Fibroblast of lung (primary cell): Measurements from ENCODE around the gene FANCM. TPM values are rescaled to one million over a fixed set of nuclear protein-coding genes. Genes with fewer than 3 reads are reported as not detected.

ENCODE experiments used
- DNase-seq, 2 donors: peaks; one replicate each; pipeline versions ENCODE4 v3.0.0 to v3.0.0-alpha.2; 2010; ENCODE audit warnings: low read depth in 2 of 2
- H2AFZ ChIP-seq: 2 replicates; pipeline ENCODE4 v1.5.1; 2012; ENCODE audit warnings: low read length, control low read depth, inconsistent platforms
- H3K27ac ChIP-seq: 2 replicates; pipeline ENCODE4 v1.5.1; 2011; ENCODE audit warnings: low read length, control low read depth; ENCODE audit not compliant: insufficient read depth
- H3K27me3 ChIP-seq: 2 replicates; pipeline ENCODE4 v1.5.1; 2011; ENCODE audit warnings: mild to moderate bottlenecking, low read length; ENCODE audit not compliant: control insufficient read depth, insufficient read depth
- H3K36me3 ChIP-seq: 2 replicates; pipeline ENCODE4 v1.5.1; 2011; ENCODE audit warnings: low read length; ENCODE audit not compliant: control insufficient read depth, insufficient read depth
- H3K4me1 ChIP-seq: 2 replicates; pipeline ENCODE4 v1.5.1; 2011; ENCODE audit warnings: low read length; ENCODE audit not compliant: control insufficient read depth, insufficient read depth; ENCODE audit errors: extremely low read depth
- H3K4me2 ChIP-seq: 2 replicates; pipeline ENCODE4 v1.5.1; 2011; ENCODE audit warnings: low read length, control low read depth; ENCODE audit not compliant: insufficient read depth; ENCODE audit errors: extremely low read depth
- H3K4me3 ChIP-seq, 4 experiments: fragments of 200-600 bp in 1 of 4; sonication (generic) in 1 of 4; replicated peaks in 1 of 4; 2 replicates each; pipeline ENCODE4 v1.5.1; 2011 to 2016; ENCODE audit warnings: low read length in 4 of 4, low read depth in 3 of 4, mild to moderate bottlenecking in 3 of 4, control low read depth in 2 of 4, inconsistent platforms in 1 of 4, mixed read lengths in 1 of 4; ENCODE audit not compliant: insufficient read depth in 1 of 4; ENCODE audit errors: control extremely low read depth in 1 of 4
- H3K79me2 ChIP-seq: 2 replicates; pipeline ENCODE4 v1.5.1; 2012; ENCODE audit warnings: mild to moderate bottlenecking, low read length, inconsistent platforms; ENCODE audit not compliant: control insufficient read depth, insufficient read depth
- H3K9ac ChIP-seq: 2 replicates; pipeline ENCODE4 v1.5.1; 2011; ENCODE audit warnings: mild to moderate bottlenecking, low read length, control low read depth; ENCODE audit not compliant: insufficient read depth
- H3K9me3 ChIP-seq: 2 replicates; pipeline ENCODE4 v1.5.1; 2012; ENCODE audit warnings: low read depth, low read length; ENCODE audit not compliant: control insufficient read depth, insufficient read depth
- H4K20me1 ChIP-seq: 2 replicates; pipeline ENCODE4 v1.5.1; 2011; ENCODE audit warnings: low read length; ENCODE audit not compliant: control insufficient read depth, insufficient read depth; ENCODE audit errors: extremely low read depth
- CTCF ChIP-seq, 2 donors: IDR thresholded peaks in 1 of 2; conservative IDR thresholded peaks in 1 of 2; 1 replicate in 1 of 2; 2 replicates in 1 of 2; pipeline ENCODE4 v1.5.1; 2011 to 2012; ENCODE audit warnings: low read length in 2 of 2, control low read depth in 1 of 2, inconsistent platforms in 1 of 2, low read depth in 1 of 2, mild to moderate bottlenecking in 1 of 2
- EZH2 ChIP-seq: IDR thresholded peaks from 2 replicates; pipeline ENCODE4 v1.5.1; 2012; ENCODE audit warnings: low read length, control low read depth, mild to moderate bottlenecking; ENCODE audit errors: missing control alignments
- polyA plus RNA-seq, 2 donors: library from polyadenylated mRNA; depleted of rRNA in 1 of 2; stranded (reverse) in 1 of 2; unstranded in 1 of 2; fragments of >200 nt; gene quantifications; 2 replicates each; pipeline ENCODE4 v1.2.1, GENCODE V29; 2011 to 2012; ENCODE audit warnings: missing spikeins in 1 of 2
- total RNA-seq: library from RNA; depleted of rRNA; stranded (reverse); fragments of >200 nt; gene quantifications from 2 replicates; pipeline ENCODE4 v1.2.1, GENCODE V29; 2014

The FANCM gene
- total and polyA plus RNA-seq, 2 donors (not counting 1 experiment from before 2014, with no cell fraction given), result 2.2 to 4.3 TPM

DNA sequence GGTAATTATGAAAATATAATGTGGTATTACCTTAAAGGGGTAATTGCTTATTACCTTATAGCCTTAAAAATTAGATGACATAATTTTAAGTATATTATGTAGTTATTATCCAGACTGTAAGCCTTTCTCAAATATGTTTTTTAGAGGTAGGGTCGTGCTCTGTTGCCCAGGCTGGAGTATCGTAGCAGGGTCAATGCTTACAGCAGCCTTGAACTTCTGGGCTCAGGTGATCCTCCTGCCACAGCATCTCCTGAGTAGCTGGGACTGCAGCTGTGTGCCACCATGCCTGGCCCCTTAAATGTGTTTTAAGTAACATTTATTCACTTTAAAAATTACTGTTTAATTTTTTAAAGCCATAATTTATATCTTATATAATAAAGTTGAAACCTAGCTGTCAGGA, 41.5 kb upstream of the FANCM start:
- no peak overlapping the region for H2AFZ ChIP-seq
- DNase-seq, result no peak
- H3K9ac ChIP-seq, result no peak overlapping the region
- no peak overlapping the region for H3K4me3 ChIP-seq
- TF ChIP-seq EZH2 (no peak), CTCF (conservative IDR thresholded peaks at IDR 0.05 in 1 of 2, IDR thresholded peaks at IDR 0.05 in 1 of 2; ENCODE audit: low read depth in 1 of 2, low read length in 2 of 2) (no peak)
- H3K36me3 ChIP-seq, result peaks cover 3% of the 10 kb centered on the region
- H3K27ac ChIP-seq, result no peak overlapping the region
- H3K4me2 ChIP-seq, result no peak overlapping the region
- peaks cover 55% of the 10 kb centered on the region for H3K79me2 ChIP-seq
- no peaks in the 10 kb centered on the region for H3K9me3 ChIP-seq
- no peaks in the 10 kb centered on the region for H3K27me3 ChIP-seq
- H4K20me1 ChIP-seq, result peaks cover 2% of the 10 kb centered on the region
- H3K4me1 ChIP-seq, result no peaks in the 10 kb centered on the region

- peaks cover 47% of the 10 kb centered on the region for H3K79me2 ChIP-seq
- peaks cover 3% of the 10 kb centered on the region for H3K36me3 ChIP-seq
- no peak overlapping the region for H3K9ac ChIP-seq
- no peak overlapping the region for H3K4me2 ChIP-seq
- H3K27ac ChIP-seq, result no peak overlapping the region
- H3K9me3 ChIP-seq, result no peaks in the 10 kb centered on the region
- no peak for DNase-seq
- TF ChIP-seq EZH2, result no peak
- no peaks in the 10 kb centered on the region for H3K4me1 ChIP-seq
- peaks cover 2% of the 10 kb centered on the region for H4K20me1 ChIP-seq
- H2AFZ ChIP-seq, result no peak overlapping the region
- H3K27me3 ChIP-seq, result no peaks in the 10 kb centered on the region
- H3K4me3 ChIP-seq, result no peak overlapping the region
Measured at GRCh38 chr14:45095143-45095542, 40.6 kb upstream of the FANCM start.

DNA sequence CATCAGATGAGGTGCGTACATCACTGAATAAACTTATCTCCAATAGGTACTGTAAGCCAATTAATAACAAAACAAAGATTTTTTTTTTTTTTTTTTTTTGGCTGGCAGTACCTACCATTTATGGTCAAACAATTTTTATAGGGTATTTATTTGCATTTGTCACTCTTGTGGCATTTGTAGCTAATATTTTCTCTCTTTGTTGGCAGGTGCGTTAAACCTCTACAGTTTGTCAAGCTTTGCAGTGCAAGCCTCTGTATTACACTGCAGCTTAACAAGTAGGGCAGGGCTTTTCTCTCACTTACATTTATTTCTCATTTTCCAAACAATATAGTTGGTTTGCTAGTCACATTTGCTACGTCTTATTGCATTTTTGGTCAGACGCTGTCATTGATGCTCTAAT, 39.5 kb upstream of the FANCM start:
- Histone ChIP-seq H2AFZ (no peak overlapping the region), H4K20me1 (peaks cover 2% of the 10 kb centered on the region), H3K79me2 (peaks cover 36% of the 10 kb centered on the region), H3K4me1 (no peaks in the 10 kb centered on the region), H3K27me3 (no peaks in the 10 kb centered on the region), H3K36me3 (peaks cover 3% of the 10 kb centered on the region), H3K9me3 (no peaks in the 10 kb centered on the region), H3K4me3 (no peak overlapping the region), H3K4me2 (no peak overlapping the region), H3K9ac (no peak overlapping the region), H3K27ac (no peak overlapping the region)
- DNase-seq, result no peak
- TF ChIP-seq CTCF (conservative IDR thresholded peaks at IDR 0.05 in 1 of 2, IDR thresholded peaks at IDR 0.05 in 1 of 2; ENCODE audit: low read depth in 1 of 2, low read length in 2 of 2) (no peak), EZH2 (no peak)
